HG03520 (cell line): ENCODE data around the gene PCK1.

ENCODE experiments used
- ATAC-seq: cut with Tn5 transposase; IDR thresholded peaks from one replicate; pipeline ENCODE4 v1.9.1; 2021; ENCODE audit warnings: mild to moderate bottlenecking, moderate library complexity; ENCODE audit not compliant: unreplicated experiment

PCK1 gene

GRCh38 chr20:57600320-57601210, 39.7 kb downstream of the PCK1 start:
- no peak for ATAC-seq

DNA sequence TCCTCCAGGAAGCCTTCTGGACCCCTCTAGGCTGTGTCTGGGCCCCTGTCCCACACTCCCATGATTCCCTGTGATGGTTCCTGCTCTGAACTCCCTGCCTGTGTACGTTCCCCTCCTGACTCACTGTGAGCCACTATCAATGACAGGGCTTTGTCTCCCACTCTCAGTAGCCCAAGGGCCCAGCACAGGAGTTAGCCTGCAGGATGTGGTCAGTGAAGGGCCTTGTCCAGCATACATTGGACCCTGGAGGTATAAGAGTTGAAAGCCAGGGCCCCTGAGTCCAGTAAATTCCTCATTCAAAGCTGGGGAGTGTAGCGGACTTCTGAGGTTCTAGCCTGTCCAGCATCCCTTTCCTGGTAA, 40.3 kb downstream of the PCK1 start:
- ATAC-seq, result no peak

GRCh38 chr20:57601737-57602136, 40.8 kb downstream of the PCK1 start:
- ATAC-seq, result no peak

DNA sequence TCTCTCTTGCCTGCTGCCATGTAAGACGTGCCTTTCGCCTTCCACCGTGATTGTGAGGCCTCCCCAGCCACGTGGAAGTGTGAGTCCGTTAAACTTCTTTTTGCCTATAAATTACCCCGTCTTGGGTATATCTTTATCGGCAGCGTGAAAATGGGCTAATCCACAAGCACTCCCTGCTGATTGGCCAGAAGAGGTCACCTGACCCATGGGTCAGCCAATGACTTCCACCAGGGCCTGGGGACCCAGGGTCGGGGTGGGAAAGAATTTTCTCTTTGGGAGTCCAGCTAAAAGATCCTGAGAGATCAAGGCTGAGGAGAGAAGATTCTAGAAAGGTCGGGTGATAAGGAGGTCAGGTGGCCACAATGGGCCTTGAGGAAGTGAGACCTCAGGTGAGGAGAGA, 42.2 kb downstream of the PCK1 start:
- ATAC-seq, result no peak

GRCh38 chr20:57605045-57605444, 44.1 kb downstream of the PCK1 start:
- no peak for ATAC-seq

- no peak for ATAC-seq
These were observed 45.0 kb downstream of the PCK1 start for GRCh38 chr20:57605878-57606277.

- no peak for ATAC-seq
These were observed 47.6 kb downstream of the PCK1 start for GRCh38 chr20:57608516-57608915.

DNA sequence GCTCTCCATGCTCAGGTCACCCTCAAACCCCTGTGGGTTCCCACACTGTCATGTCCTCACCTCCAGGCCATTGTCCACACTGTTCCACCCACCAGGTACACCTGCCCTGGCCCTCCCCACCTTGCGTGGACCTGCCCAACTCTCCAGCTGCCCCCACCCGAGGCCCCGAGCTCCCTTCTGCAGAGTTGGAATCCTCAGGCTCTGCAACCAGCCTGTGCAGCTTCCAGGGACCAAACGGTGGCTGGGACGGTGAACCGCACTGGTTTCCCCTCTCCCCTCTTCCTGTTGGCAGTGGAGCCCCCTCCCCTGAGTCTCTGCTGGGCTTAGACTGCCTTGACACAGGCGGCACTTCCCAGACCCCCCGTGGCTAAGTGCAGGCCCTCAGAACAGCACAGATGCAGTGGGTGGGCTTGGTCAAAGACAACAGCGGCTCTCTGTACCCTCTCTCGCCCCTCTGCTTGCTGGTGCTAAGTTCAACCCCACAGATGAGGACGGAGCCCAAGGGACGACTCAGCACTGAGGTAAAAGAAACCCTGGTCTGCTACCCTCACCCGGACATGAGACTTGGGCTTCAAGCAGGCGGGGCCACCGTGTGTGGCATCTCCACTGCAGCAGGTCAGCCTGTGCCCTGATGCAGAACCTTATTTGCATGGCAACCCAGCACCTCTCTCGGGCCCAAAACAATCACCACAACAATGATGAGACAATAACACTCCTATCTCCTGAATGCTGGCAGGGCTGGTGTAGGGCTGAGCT, 48.4 kb downstream of the PCK1 start:
- no peak for ATAC-seq

DNA sequence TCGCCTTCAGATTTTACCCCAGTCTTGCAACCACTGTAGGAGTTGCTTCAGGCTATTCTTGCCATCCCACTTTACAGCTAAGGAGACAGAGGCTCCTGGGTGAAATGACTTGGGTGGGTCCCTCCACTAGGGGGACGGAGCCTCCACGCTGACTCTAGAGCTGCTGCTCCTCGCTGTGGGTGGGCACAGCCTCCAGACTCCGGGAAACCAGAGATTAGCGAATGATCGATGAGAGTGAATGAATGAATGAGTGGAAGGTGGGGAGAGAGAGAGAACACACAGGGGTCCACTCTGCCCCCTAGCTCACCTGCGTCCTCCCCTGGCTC, 48.9 kb downstream of the PCK1 start:
- no peak for ATAC-seq

DNA sequence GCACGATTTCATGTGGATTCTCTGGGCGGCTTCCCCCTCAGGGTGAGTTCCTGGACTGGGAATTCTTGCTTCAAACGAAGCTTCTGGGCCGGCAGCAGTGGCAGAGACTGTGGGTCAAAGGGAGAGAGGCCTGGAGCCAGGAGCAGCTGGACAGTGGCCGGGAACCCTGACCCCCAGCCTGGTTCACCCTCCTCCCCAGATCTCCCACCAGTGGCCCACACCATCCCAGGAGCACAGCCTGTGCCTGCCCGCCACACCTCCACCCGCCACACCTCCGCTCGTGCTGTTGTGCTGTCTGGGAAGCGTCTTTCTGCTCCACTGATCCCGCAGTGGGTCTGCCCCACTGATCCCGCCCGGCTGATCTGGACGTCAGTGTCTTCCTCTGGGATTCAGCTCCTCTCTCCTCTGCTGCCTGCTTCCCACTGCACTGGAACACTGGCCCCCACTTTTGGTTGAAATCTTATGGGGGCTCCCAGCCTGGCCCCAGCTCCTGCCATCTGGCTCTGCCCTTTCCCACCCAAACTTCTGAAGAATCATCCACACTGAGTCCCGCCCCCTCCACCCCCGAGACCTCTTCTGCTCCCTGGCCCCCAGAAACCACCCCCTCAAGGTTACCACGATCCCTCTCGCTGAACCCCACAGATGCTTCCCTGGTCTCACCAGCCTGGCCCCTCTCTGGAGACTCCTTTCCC, 49.5 kb downstream of the PCK1 start:
- no peak for ATAC-seq

- ATAC-seq, result no peak
These were observed 50.8 kb downstream of the PCK1 start for GRCh38 chr20:57611586-57612311.

DNA sequence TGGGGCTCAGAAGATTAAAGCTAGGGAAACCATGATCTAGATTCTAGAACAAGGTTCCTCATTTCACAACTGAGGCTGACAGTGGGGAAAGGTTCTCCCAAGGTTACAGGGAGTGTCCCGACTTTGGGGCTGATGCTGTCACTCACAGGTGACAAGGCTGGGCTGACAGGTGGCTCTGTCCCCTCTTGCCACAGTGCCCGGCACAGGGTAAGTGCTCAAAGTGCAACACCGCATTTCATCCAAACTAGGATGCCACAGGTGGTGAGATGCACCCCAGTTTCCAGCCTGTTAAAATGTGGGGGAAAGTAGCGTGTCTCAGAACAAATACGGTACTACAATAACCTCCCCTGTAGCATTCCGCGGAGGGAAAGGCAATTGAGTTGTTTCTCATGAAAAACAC, 51.5 kb downstream of the PCK1 start:
- ATAC-seq, result no peak

DNA sequence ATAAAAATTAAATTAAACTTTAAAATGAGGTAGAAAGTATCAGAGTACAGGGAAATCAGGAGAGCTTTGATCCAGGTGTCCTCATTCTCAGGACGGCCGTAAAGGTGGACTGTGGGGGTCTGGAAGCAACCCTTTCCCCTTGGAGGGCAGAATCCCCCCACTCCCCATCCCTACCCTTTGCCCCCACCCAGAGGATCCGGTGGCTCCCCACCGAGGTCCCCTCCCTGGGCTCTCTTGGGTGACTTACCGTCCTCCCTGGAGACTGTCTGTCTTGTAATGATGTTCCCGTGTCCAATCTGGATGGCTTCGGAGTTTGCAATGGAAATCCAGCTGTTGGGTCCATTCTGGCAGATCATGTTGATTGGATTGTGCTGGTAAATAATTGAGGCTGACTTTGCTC, 52.0 kb downstream of the PCK1 start:
- no peak for ATAC-seq

DNA sequence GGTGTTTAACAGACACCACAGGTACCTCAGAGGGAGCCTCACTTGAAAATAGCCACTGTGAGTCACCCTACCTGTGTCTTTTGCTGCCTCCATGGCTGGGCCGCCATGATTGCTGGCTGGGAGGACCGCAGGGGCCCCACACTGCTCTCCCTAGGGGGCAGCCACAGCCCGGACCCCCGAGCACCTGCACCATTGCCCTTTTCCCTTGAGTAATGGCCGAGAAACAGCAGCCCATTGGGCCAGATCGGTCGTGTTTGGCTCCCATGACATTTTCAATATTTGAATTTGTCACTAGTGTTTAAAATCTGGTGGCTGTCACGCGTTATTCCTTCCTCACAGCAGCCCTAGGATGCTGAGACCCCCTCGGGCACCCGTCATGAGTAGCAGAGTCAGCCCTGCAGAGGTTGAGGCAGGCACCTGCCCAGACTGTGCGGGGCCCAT, 52.6 kb downstream of the PCK1 start:
- no peak for ATAC-seq

DNA sequence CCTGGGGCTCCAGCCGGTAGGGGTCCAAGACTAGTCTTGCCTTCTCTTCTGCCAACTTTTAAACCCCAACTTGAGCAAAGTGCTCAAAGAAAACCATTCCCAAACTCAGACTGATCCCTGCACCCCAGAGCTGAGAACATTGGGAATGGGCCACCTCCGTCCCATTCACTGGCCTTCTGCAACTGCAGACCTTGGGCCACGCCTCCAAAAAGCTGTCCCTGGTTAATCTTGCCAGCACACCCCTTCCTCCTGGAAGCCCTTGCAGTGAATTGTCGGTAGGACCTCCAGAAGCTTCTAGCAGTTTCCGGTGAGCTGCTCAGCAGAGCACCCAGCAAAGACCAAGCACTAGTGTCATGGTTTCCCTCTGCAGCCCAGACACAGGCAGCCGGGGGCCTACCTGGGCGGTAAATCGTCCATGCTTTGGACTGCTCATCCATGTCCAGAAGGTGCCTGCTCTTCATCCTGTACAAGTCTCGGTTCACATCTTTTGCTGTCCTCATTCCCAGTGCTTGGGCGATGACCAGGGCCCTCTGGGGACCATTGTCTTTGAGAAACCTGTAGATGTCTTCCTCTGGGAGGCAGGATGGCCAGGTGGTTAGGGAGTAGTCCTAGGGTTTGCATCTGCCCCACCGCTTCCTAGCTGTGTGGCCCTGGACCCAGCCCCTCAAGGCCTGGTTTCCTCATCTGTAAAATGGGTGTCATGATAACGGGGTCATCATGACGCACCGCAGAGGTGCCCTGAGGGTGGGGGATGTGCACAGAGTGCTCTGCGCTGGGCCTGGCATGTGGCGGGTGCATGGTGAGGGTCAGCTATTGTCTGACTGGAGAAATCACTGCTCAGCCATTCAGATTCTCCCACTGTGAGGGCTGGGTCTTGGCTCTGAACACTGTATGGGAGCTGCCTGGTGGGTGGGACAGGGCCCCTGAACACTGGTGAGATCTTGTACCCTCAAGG, 53.9 kb downstream of the PCK1 start:
- no peak for ATAC-seq

DNA sequence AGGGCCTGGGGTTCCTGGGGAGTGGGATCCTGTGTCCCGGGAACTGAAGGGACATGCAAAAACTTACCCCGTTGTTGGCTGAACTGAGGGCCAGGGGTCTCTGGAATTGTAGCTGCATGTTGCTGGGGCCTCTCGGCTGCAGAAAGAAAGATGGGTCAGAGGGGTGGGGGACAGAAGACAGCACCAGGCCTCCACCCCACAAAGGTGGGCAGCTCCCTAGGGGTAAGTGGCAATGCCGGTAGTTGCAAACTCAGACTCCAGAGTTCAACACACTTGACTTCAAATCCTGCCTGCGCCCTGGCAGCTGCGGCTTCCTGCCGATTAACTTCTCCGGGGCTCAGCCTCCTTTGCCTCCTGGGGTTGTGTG, 54.5 kb downstream of the PCK1 start:
- no peak for ATAC-seq

GRCh38 chr20:57616143-57616951, 55.4 kb downstream of the PCK1 start:
- no peak for ATAC-seq

GRCh38 chr20:57617079-57617795, 56.3 kb downstream of the PCK1 start:
- ATAC-seq, result no peak
